ENCODE results near the gene GRIK2. TPM values are rescaled to one million over a fixed set of nuclear protein-coding genes. Genes with fewer than 3 reads are reported as not detected.

GRIK2 gene
- total RNA-seq, 1 experiment from 2014 or later: 0.70 TPM

DNA sequence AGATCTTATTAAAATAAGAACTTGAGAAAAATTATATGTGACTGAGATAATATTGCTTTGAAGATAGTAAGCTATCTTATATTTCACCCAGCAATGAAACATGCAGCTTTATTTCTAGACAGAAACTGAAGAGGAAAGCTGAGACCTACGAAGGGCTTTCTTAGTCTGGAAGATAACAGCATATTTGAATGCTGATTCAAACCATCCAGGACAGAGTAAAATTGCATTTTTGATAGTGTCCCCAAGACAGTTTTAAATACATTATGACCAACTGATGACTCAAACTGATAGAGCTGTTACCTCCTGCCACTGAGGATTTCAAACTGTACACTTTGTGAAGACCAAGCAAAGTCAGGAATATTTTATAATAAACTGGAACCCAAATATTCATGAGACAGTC lies 409.6 kb downstream of the GRIK2 start:
- H3K4me1 ChIP-seq (ENCODE audit: insufficient read depth, low read length): peaks cover 5% of the 10 kb centered on the region; the same call in 1 of the 2 replicates
- no peak for DNase-seq
- no peak overlapping the region for H4K91ac ChIP-seq (ENCODE audit: insufficient read length, low read depth, low read length)
- no peak overlapping the region for H2BK5ac ChIP-seq (ENCODE audit: insufficient read length, low read length)
- H2AFZ ChIP-seq (ENCODE audit: low read length): no peak overlapping the region
- Mint-ChIP-seq H3K4me3 (no peak overlapping the region), H3K9me3 (no peaks in the 10 kb centered on the region), H3K4me1 (peaks cover 16 to 23% of the 10 kb centered on the region in 2 experiments), H3K36me3 (ENCODE audit: insufficient read depth in 1 of 3, low read depth in 3 of 3) (no peaks in the 10 kb centered on the region), H3K27ac (no peak overlapping the region), H3K27me3 (ENCODE audit: low read depth) (no peaks in the 10 kb centered on the region)
- no peaks in the 10 kb centered on the region for H3K9me3 ChIP-seq (ENCODE audit: control insufficient read depth, low read depth, low read length)
- no peak overlapping the region for H3K56ac ChIP-seq (ENCODE audit: insufficient read length, low read depth, low read length)
- H3K4ac ChIP-seq (ENCODE audit: low read depth, low read length): no peak overlapping the region
- no peak overlapping the region for H2BK120ac ChIP-seq (ENCODE audit: low read depth, low read length, poor library complexity, severe bottlenecking)
- no peak overlapping the region for H3K9ac ChIP-seq (ENCODE audit: extremely low read depth, insufficient read length, low read length)
- H3K23ac ChIP-seq (ENCODE audit: insufficient read length, low read depth, low read length): no peak overlapping the region
- TF ChIP-seq, protein P1, sequence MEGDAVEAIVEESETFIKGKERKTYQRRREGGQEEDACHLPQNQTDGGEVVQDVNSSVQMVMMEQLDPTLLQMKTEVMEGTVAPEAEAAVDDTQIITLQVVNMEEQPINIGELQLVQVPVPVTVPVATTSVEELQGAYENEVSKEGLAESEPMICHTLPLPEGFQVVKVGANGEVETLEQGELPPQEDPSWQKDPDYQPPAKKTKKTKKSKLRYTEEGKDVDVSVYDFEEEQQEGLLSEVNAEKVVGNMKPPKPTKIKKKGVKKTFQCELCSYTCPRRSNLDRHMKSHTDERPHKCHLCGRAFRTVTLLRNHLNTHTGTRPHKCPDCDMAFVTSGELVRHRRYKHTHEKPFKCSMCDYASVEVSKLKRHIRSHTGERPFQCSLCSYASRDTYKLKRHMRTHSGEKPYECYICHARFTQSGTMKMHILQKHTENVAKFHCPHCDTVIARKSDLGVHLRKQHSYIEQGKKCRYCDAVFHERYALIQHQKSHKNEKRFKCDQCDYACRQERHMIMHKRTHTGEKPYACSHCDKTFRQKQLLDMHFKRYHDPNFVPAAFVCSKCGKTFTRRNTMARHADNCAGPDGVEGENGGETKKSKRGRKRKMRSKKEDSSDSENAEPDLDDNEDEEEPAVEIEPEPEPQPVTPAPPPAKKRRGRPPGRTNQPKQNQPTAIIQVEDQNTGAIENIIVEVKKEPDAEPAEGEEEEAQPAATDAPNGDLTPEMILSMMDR (conservative IDR thresholded peaks at IDR 0.05): no peak
- H3K27me3 ChIP-seq (ENCODE audit: insufficient read depth, low read length): no peaks in the 10 kb centered on the region
- H4K8ac ChIP-seq (replicated peaks; ENCODE audit: insufficient read length, low read depth, low read length): no peak overlapping the region
- no peak overlapping the region for H2AK5ac ChIP-seq (ENCODE audit: insufficient read length, low read length)
- no peaks in the 10 kb centered on the region for H3K23me2 ChIP-seq (ENCODE audit: insufficient read length, low read depth, low read length, poor library complexity, severe bottlenecking)
- whole genome bisulfite sequencing (ENCODE audit: extremely low coverage, insufficient read length, low lambda C conversion rate): no CpG with 5 or more reads among the region's 1 CpG
- H3K4me2 ChIP-seq (ENCODE audit: insufficient read depth, insufficient read length, low read length): no peak overlapping the region
- H2BK20ac ChIP-seq (ENCODE audit: low read depth, low read length, poor library complexity, severe bottlenecking): no peak overlapping the region
- H3K79me2 ChIP-seq (ENCODE audit: insufficient read depth, low read length): no peaks in the 10 kb centered on the region
- H3K79me1 ChIP-seq (ENCODE audit: insufficient read depth, low read depth, low read length, poor library complexity, severe bottlenecking): no peaks in the 10 kb centered on the region
- H4K20me1 ChIP-seq (ENCODE audit: control insufficient read depth, insufficient read depth, insufficient read length): no peaks in the 10 kb centered on the region
- H4K5ac ChIP-seq (ENCODE audit: insufficient read length, low read depth, low read length): no peak overlapping the region
- no peak overlapping the region for H3K14ac ChIP-seq (ENCODE audit: insufficient read depth, low read length)
- H3T11ph ChIP-seq (ENCODE audit: low read length): no peak overlapping the region
- H3K27ac ChIP-seq (ENCODE audit: insufficient read length, low read depth, low read length): no peak overlapping the region
- no peak overlapping the region for H3K18ac ChIP-seq (ENCODE audit: insufficient read length, low read depth, low read length)
- no peak overlapping the region for H2BK15ac ChIP-seq (ENCODE audit: low read depth, low read length)
- H2BK12ac ChIP-seq (ENCODE audit: insufficient read length, low read depth, low read length): no peak overlapping the region

Data from H9 (cell line).